SK-N-MC (cell line): Measurements from ENCODE around the gene RAI14.

Source experiments
- DNase-seq: peaks from one replicate; pipeline ENCODE4 v3.0.0-alpha.2; 2011; ENCODE audit warnings: low read depth, low spot score
- H3K27ac ChIP-seq: fragments of 200-600 bp; sonication (generic); 2 replicates; pipeline ENCODE4 v1.5.1; 2016; ENCODE audit warnings: mixed run types
- H3K36me3 ChIP-seq: fragments of 200-600 bp; sonication (generic); 2 replicates; pipeline ENCODE4 v1.6.1; 2017; ENCODE audit warnings: antibody characterized with exemption, low read length, mixed read lengths; ENCODE audit not compliant: insufficient read depth
- H3K4me3 ChIP-seq: fragments of 200-600 bp; sonication (generic); 2 replicates; pipeline ENCODE4 v1.5.1; 2016
- H3K9ac ChIP-seq: fragments of 200-600 bp; sonication (generic); 2 replicates; pipeline ENCODE4 v1.8.0; 2017; ENCODE audit warnings: mixed run types, mixed read lengths; ENCODE audit not compliant: insufficient read length
- H3K9me3 ChIP-seq: fragments of 200-600 bp; sonication (generic); 2 replicates; pipeline ENCODE4 v1.6.1; 2017; ENCODE audit warnings: low read depth, mild to moderate bottlenecking, antibody characterized with exemption, low read length, moderate library complexity, mixed read lengths
- EZH2 ChIP-seq: fragments of 200-600 bp; sonication (generic); IDR thresholded peaks from one replicate; pipeline ENCODE4 v1.6.1; 2017; ENCODE audit warnings: antibody characterized with exemption
- FOXP2 ChIP-seq: optimal IDR thresholded peaks from 2 replicates; pipeline ENCODE3; 2011; ENCODE audit warnings: mild to moderate bottlenecking, moderate library complexity; ENCODE audit not compliant: insufficient read depth; ENCODE audit errors: extremely low read length, control extremely low read depth
- POLR2AphosphoS5 ChIP-seq: IDR thresholded peaks from 2 replicates; pipeline ENCODE4 v1.6.1; 2012; ENCODE audit warnings: mild to moderate bottlenecking, low read depth, low read length, borderline replicate concordance

Gene RAI14

DNA sequence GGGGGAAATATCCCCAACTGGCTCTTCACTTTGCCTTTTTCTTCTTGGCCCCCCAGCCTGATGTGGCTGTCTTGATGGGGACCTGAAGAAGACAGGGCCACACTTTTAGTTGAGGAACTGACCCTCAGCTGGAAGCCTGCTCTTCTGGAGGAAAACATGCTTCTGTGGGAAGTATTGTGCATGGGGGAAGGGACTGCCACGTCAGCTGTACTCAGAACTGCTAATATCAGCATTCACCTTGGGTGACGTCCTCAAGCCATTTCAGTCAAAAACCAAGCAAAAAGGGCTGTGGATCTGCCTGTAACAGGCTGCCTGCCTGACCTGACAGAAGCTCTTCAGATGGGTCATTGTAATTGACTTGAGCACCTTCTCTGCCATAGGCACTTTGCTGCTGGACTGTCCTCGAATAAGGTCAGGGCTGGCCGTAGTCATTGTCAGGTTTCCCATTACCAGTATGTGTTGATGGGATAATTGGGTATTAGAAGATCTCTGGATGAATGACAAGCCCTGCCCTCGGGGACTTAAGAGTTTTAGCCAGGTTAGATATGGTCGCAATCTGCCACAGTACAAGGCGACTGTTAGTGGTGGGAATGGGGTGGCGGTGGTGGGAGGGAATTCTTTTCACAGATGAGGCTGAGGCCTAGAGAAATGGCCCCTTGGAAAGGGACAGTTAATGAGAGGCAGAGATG is 10.4 kb downstream of the RAI14 start:
- no peak for DNase-seq
- no peaks in the 10 kb centered on the region for H3K9me3 ChIP-seq
- no peak overlapping the region for H3K27ac ChIP-seq
- H3K9ac ChIP-seq = no peak overlapping the region
- no peaks in the 10 kb centered on the region for H3K36me3 ChIP-seq
- H3K4me3 ChIP-seq = no peak overlapping the region
- TF ChIP-seq POLR2AphosphoS5 (no peak), EZH2 (no peak), FOXP2 (no peak)

- Histone ChIP-seq H3K4me3 (no peak overlapping the region), H3K36me3 (no peaks in the 10 kb centered on the region), H3K9me3 (no peaks in the 10 kb centered on the region), H3K27ac (no peak overlapping the region), H3K9ac (no peak overlapping the region)
- TF ChIP-seq EZH2 (no peak), FOXP2 (no peak), POLR2AphosphoS5 (no peak)
- no peak for DNase-seq
Observed at GRCh38 chr5:34667705-34668104, 11.6 kb downstream of the RAI14 start.

DNA sequence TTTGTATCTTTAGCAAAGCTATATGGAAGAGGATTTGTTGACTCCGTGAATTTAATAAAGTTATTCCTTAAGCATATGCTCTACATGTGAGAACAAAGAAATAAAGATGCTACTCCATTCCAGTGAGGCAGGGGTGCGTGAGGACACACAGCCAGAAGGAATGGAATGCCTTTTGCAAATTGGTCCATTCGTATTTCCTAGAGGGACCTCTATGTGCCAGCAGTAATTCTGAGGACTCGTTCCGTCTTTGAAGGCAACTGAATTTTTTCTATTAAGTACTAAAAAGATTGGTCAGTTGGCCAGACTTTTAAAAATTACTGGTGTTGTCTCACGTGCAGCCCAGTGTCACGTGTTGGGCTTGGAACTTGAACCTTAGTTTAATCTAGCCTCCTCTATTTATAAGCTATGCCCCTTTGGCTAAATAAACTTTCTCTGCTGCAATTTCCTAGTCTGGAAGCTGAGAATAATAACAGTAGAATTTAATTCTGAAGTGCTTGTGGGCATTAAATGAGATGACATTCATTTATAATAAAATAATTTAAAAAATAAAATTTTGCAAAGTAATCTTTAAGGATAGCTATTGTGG is 13.9 kb downstream of the RAI14 start:
- DNase-seq = no peak
- no peak overlapping the region for H3K27ac ChIP-seq
- H3K9me3 ChIP-seq = no peaks in the 10 kb centered on the region
- TF ChIP-seq EZH2 (no peak), POLR2AphosphoS5 (no peak), FOXP2 (no peak)
- H3K4me3 ChIP-seq = no peak overlapping the region
- no peak overlapping the region for H3K9ac ChIP-seq
- no peaks in the 10 kb centered on the region for H3K36me3 ChIP-seq

- DNase-seq = no peak
- no peak overlapping the region for H3K4me3 ChIP-seq
- no peak overlapping the region for H3K27ac ChIP-seq
- H3K9ac ChIP-seq = no peak overlapping the region
- H3K36me3 ChIP-seq = no peaks in the 10 kb centered on the region
- no peaks in the 10 kb centered on the region for H3K9me3 ChIP-seq
- no peak for TF ChIP-seq POLR2AphosphoS5
- TF ChIP-seq FOXP2 = no peak
- TF ChIP-seq EZH2 = no peak
Observed at GRCh38 chr5:34672196-34672595, 16.1 kb downstream of the RAI14 start.

GRCh38 chr5:34673463-34674125 is 17.5 kb downstream of the RAI14 start:
- TF ChIP-seq FOXP2 (no peak), POLR2AphosphoS5 (no peak), EZH2 (no peak)
- DNase-seq = no peak
- H3K27ac ChIP-seq = no peak overlapping the region
- H3K4me3 ChIP-seq = no peak overlapping the region
- no peak overlapping the region for H3K9ac ChIP-seq
- H3K9me3 ChIP-seq = no peaks in the 10 kb centered on the region
- no peaks in the 10 kb centered on the region for H3K36me3 ChIP-seq

- Histone ChIP-seq H3K4me3 (no peak overlapping the region), H3K9ac (no peak overlapping the region), H3K9me3 (no peaks in the 10 kb centered on the region), H3K27ac (no peak overlapping the region), H3K36me3 (no peaks in the 10 kb centered on the region)
- DNase-seq = no peak
- TF ChIP-seq POLR2AphosphoS5 = no peak
- TF ChIP-seq EZH2 = no peak
- no peak for TF ChIP-seq FOXP2
Observed at GRCh38 chr5:34674187-34674586, 18.1 kb downstream of the RAI14 start.

- Histone ChIP-seq H3K9ac (no peak overlapping the region), H3K4me3 (no peak overlapping the region), H3K27ac (no peak overlapping the region), H3K9me3 (no peaks in the 10 kb centered on the region), H3K36me3 (no peaks in the 10 kb centered on the region)
- no peak for DNase-seq
- TF ChIP-seq POLR2AphosphoS5 (no peak), EZH2 (no peak), FOXP2 (no peak)
Observed at GRCh38 chr5:34675857-34676256, 19.7 kb downstream of the RAI14 start.

GRCh38 chr5:34676416-34676815 is 20.3 kb downstream of the RAI14 start:
- Histone ChIP-seq H3K4me3 (no peak overlapping the region), H3K27ac (no peak overlapping the region), H3K36me3 (no peaks in the 10 kb centered on the region), H3K9me3 (no peaks in the 10 kb centered on the region), H3K9ac (no peak overlapping the region)
- TF ChIP-seq EZH2 = no peak
- no peak for TF ChIP-seq FOXP2
- TF ChIP-seq POLR2AphosphoS5 = no peak
- DNase-seq = no peak
